Osteocyte (in vitro differentiated cells): ENCODE data around the gene IGF2BP3. TPM values are rescaled to one million over a fixed set of nuclear protein-coding genes. Genes with fewer than 3 reads are reported as not detected.
"Not testable (repeated sequence)": the region's sequence is repeated elsewhere in the genome, so short reads cannot be mapped to it uniquely, and the experiment has no call there.

Experiments
- DNase-seq: peaks from one replicate; pipeline ENCODE4 v3.0.0; 2021; ENCODE audit warnings: mixed read lengths; ENCODE audit not compliant: unreplicated experiment; ENCODE audit errors: extremely low spot score
- H3K27ac Mint-ChIP-seq: one replicate; pipeline ENCODE4 v1.8.0; 2021; ENCODE audit warnings: mild to moderate bottlenecking, mixed read lengths; ENCODE audit not compliant: unreplicated experiment
- H3K27me3 Mint-ChIP-seq: one replicate; pipeline ENCODE4 v1.8.0; 2021; ENCODE audit warnings: mixed read lengths; ENCODE audit not compliant: unreplicated experiment
- H3K36me3 Mint-ChIP-seq: one replicate; pipeline ENCODE4 v1.8.0; 2021; ENCODE audit warnings: mixed read lengths; ENCODE audit not compliant: unreplicated experiment
- H3K4me1 Mint-ChIP-seq: one replicate; pipeline ENCODE4 v1.8.0; 2021; ENCODE audit warnings: mixed read lengths; ENCODE audit not compliant: unreplicated experiment
- H3K4me3 Mint-ChIP-seq: one replicate; pipeline ENCODE4 v1.8.0; 2021; ENCODE audit warnings: mild to moderate bottlenecking, moderate library complexity, mixed read lengths; ENCODE audit not compliant: unreplicated experiment
- H3K9me3 Mint-ChIP-seq: one replicate; pipeline ENCODE4 v1.8.0; 2021; ENCODE audit warnings: mixed read lengths; ENCODE audit not compliant: unreplicated experiment
- CTCF ChIP-seq: fragments of 200-600 bp; sonication (generic); IDR thresholded peaks from 2 replicates; pipeline ENCODE4 v1.5.0; 2021; ENCODE audit warnings: antibody characterized with exemption, mild to moderate bottlenecking, moderate library complexity
- total RNA-seq: library from RNA; stranded (reverse); gene quantifications from 2 replicates; pipeline ENCODE4 v1.2.1, GENCODE V29; 2021

Gene IGF2BP3
- total RNA-seq, 1 donor from 2014 or later = 70.0 TPM

DNA sequence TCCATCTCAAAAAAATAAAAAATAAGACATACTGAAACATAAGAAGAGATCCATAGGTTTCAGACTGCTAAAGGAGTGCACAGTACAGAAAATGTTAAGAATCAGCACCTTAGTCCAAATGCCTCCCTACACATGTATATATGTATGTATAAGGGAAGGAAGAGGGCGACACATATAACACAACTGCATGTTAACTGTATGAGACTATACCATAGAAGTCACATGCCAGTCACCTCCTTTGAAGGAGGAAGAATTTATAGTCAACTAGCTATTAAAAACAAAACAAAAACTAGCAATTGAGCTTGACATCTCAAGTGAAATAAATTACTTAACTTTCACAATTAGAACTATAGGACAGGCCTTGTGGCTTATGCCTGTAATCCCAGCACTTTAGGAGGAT, 50.4 kb downstream of the IGF2BP3 start:
- peaks cover 16% of the 10 kb centered on the region for H3K36me3 Mint-ChIP-seq
- no peaks in the 10 kb centered on the region for H3K27me3 Mint-ChIP-seq
- H3K4me3 Mint-ChIP-seq = no peak overlapping the region
- peaks cover 20% of the 10 kb centered on the region for H3K4me1 Mint-ChIP-seq
- no peak for TF ChIP-seq CTCF
- no peaks in the 10 kb centered on the region for H3K9me3 Mint-ChIP-seq
- DNase-seq = no peak
- peak overlapping the region; percentile 31 for H3K27ac Mint-ChIP-seq

- peaks cover 23% of the 10 kb centered on the region for H3K36me3 Mint-ChIP-seq
- H3K4me1 Mint-ChIP-seq = peaks cover 20% of the 10 kb centered on the region
- no peak overlapping the region for H3K4me3 Mint-ChIP-seq
- DNase-seq = no peak
- peak overlapping the region; percentile 31 for H3K27ac Mint-ChIP-seq
- no peaks in the 10 kb centered on the region for H3K9me3 Mint-ChIP-seq
- no peak for TF ChIP-seq CTCF
- no peaks in the 10 kb centered on the region for H3K27me3 Mint-ChIP-seq
Observed at GRCh38 chr7:23419160-23419559, 51.1 kb downstream of the IGF2BP3 start.

DNA sequence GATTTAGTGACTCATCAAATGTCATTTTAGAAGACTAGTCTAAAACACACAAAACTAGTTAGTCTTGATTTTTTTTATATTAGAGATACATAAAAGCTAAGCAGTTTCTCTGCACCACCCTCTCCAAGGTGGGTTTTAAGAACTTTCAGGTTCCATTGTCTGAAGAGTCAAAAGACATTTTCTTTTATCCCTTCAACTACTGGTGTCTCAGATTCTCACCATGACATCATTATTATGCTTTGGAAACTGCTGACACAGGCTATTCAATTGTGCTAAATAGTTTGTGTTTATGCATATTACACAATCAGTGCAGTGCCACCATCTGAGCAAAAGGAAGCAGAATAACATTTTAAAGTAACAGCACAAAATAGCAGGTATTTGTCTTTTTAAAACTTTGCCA, 52.2 kb downstream of the IGF2BP3 start:
- H3K36me3 Mint-ChIP-seq = peaks cover 31% of the 10 kb centered on the region
- no peaks in the 10 kb centered on the region for H3K9me3 Mint-ChIP-seq
- peak overlapping the region; percentile 43 for H3K27ac Mint-ChIP-seq
- H3K27me3 Mint-ChIP-seq = no peaks in the 10 kb centered on the region
- DNase-seq = no peak
- H3K4me3 Mint-ChIP-seq = no peak overlapping the region
- H3K4me1 Mint-ChIP-seq = peaks cover 20% of the 10 kb centered on the region
- no peak for TF ChIP-seq CTCF

- H3K4me3 Mint-ChIP-seq = no peak overlapping the region
- no peak for TF ChIP-seq CTCF
- peaks cover 36% of the 10 kb centered on the region for H3K36me3 Mint-ChIP-seq
- peaks cover 19% of the 10 kb centered on the region for H3K4me1 Mint-ChIP-seq
- H3K27ac Mint-ChIP-seq = no peak overlapping the region
- H3K27me3 Mint-ChIP-seq = no peaks in the 10 kb centered on the region
- DNase-seq = no peak
- no peaks in the 10 kb centered on the region for H3K9me3 Mint-ChIP-seq
Observed at GRCh38 chr7:23415198-23415597, 55.1 kb downstream of the IGF2BP3 start.

GRCh38 chr7:23410446-23411183, 59.7 kb downstream of the IGF2BP3 start:
- Mint-ChIP-seq H3K27me3 (no peaks in the 10 kb centered on the region), H3K36me3 (peaks cover 55% of the 10 kb centered on the region), H3K4me1 (peaks cover 1% of the 10 kb centered on the region), H3K4me3 (no peak overlapping the region), H3K27ac (no peak overlapping the region), H3K9me3 (no peaks in the 10 kb centered on the region)
- no peak for DNase-seq
- TF ChIP-seq CTCF = no peak

DNA sequence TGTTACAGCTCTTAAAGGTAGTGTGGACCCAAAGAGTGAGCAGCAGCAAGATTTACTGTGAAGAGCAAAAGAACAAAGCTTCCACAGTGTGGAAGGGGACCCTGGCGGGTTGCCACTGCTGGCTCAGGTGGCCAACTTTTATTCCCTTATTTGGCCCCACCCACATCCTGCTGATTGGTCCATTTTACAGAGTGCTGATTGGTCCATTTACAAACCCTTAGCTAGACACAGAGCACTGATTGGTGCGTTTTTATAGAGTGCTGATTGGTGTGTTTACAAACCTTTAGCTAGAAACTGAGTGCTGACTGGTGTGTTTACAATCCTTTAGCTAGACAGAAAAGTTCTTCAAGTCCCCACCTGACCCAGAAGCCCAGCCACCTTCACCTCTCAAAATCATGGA, 63.7 kb downstream of the IGF2BP3 start:
- not testable (repeated sequence) for H3K27me3 Mint-ChIP-seq, H3K4me3 Mint-ChIP-seq, DNase-seq, H3K27ac Mint-ChIP-seq, H3K4me1 Mint-ChIP-seq, H3K9me3 Mint-ChIP-seq
- peaks cover 41% of the 10 kb centered on the region for H3K36me3 Mint-ChIP-seq
